Hepatocyte (in vitro differentiated cells): Measurements from ENCODE around the gene SYNDIG1L.

Source experiments
- EZH2 ChIP-seq: fragments of 200-600 bp; sonication (generic); IDR thresholded peaks from 2 replicates; pipeline ENCODE4 v1.6.1; 2016; ENCODE audit warnings: antibody characterized with exemption, mild to moderate bottlenecking, borderline replicate concordance
- EZH2phosphoT487 ChIP-seq: fragments of 200-600 bp; sonication (generic); IDR thresholded peaks from one replicate; pipeline ENCODE4 v1.6.1; 2018; ENCODE audit warnings: antibody characterized with exemption, mild to moderate bottlenecking, low read depth, moderate library complexity; ENCODE audit not compliant: unreplicated experiment, severe bottlenecking
- TF ChIP-seq, protein P1 (sequence below): fragments of 200-600 bp; sonication (generic); IDR thresholded peaks from 2 replicates; pipeline ENCODE4 v1.5.1; 2016; ENCODE audit warnings: antibody characterized with exemption, mild to moderate bottlenecking; ENCODE audit not compliant: poor library complexity

GRCh38 chr14:74456684-74457564 is 30.9 kb upstream of the SYNDIG1L start:
- TF ChIP-seq, protein P1, sequence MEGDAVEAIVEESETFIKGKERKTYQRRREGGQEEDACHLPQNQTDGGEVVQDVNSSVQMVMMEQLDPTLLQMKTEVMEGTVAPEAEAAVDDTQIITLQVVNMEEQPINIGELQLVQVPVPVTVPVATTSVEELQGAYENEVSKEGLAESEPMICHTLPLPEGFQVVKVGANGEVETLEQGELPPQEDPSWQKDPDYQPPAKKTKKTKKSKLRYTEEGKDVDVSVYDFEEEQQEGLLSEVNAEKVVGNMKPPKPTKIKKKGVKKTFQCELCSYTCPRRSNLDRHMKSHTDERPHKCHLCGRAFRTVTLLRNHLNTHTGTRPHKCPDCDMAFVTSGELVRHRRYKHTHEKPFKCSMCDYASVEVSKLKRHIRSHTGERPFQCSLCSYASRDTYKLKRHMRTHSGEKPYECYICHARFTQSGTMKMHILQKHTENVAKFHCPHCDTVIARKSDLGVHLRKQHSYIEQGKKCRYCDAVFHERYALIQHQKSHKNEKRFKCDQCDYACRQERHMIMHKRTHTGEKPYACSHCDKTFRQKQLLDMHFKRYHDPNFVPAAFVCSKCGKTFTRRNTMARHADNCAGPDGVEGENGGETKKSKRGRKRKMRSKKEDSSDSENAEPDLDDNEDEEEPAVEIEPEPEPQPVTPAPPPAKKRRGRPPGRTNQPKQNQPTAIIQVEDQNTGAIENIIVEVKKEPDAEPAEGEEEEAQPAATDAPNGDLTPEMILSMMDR, result no peak
- TF ChIP-seq EZH2phosphoT487 (no peak), EZH2 (no peak)
